HG03378 (cell line): ENCODE measurements around the gene RBPJ.
"Not testable (repeated sequence)": the region's sequence is repeated elsewhere in the genome, so short reads cannot be mapped to it uniquely, and the experiment has no call there.

Experiments used
- ATAC-seq: cut with Tn5 transposase; IDR thresholded peaks from one replicate; pipeline ENCODE4 v1.9.1; 2021; ENCODE audit warnings: mild to moderate bottlenecking, moderate library complexity; ENCODE audit not compliant: unreplicated experiment

Gene RBPJ

GRCh38 chr4:26369132-26369531 is 48.3 kb downstream of the RBPJ start:
- no peak for ATAC-seq

DNA sequence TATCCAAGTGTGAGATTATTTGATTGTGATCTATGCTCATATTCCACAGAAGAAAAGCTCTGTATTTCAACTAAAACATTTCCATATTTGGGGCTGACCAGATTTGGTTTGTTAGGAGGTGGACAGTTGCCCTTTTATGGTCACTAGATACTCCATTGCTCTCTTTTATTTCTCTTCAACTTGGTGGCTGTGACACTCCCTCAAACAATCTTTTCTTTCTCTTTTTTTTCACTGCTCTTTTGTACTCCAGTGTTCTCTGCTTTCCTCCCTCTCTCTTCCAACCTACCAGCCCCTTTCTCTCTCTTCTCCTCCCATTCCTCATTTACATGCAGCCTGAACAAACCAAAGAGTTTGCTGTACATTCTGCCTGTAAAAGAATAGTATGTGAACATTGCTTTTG is 48.8 kb downstream of the RBPJ start:
- ATAC-seq: no peak

GRCh38 chr4:26372076-26372475 is 51.3 kb downstream of the RBPJ start:
- no peak for ATAC-seq

GRCh38 chr4:26372525-26373172 is 51.8 kb downstream of the RBPJ start:
- ATAC-seq: peak; percentile 95

DNA sequence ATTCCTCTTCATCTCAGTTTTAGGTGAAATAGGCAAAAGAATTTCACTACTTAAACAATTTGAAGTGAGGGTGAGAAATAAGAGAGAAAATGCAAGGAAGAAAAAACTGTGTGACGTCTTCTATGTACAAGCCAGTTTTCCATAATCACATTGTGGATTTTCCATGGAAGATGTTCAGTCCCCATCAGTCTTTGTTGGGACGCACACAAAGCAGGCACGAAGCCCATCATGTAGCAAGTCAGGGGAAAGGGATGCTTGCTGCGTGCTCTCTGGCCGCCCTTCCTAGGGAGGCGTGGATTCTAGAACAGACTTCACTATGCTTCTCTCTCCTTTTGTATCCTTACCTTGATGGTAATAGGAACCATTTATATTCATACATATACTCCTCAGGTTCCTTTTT is 54.7 kb downstream of the RBPJ start:
- ATAC-seq: no peak

DNA sequence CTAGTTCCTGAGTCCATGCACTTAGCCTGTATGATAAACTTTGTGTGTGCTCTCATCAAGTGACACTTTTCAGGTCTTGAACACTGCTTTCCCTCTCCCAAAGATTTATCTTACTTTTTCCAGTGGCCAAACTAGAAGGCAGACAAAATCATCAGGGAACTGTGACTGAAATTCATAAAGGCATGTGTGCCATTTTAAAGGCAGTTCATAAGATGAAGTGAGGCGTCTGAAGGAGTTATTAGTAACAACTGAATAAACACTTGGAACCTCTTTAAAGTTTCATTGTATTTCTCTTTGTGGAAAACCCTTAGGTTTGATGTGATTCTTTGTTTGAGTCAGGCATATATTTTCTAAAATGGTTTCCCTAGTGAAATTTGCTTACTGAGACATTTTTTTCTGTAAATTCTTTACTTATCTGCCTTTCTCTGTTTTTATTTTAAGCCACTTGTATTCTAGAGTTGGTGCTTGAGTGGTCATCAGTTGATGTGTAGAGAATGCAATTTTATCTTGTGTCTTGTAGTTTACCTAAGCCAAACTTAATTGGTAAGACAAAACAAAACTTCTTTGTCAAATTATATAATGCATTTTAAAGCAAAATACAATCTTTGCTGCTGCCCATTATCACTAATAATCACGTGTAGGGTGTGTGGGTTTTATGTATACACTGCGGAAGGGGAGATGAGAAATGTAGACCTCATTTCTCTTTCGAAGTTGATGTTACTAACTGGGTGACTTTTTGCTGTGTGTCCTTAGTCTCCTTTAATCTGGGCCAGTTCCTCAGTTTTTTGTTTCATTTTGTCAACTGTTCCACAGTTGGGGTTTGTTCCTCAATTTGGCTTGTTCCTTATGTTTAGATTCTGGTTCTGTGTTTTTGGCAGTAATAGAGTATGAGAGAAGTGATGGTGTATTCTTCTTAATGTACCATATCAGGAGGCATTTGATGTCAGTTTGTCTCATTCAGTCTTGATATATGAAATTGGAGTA is 56.8 kb downstream of the RBPJ start:
- ATAC-seq: no peak

DNA sequence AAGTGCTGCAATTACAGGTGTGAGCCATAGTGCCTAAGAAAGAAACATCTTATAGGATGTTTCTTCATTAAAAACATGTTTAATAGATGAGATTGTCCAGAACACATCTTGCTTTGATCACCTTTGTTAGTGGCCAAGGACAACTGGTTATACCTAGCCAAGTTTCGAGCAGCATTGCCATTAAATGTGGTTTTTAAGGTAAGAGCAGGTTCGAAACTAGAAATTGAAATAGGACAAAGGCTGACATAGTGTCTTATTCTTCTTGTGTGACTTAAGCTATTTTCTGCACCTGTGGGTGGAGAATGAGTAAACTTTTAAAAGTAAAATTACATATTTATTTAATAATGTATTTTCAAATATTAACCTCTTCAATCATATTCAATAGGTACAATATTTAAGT is 59.0 kb downstream of the RBPJ start:
- ATAC-seq: no peak

GRCh38 chr4:26380740-26381139 is 59.9 kb downstream of the RBPJ start:
- ATAC-seq: no peak

DNA sequence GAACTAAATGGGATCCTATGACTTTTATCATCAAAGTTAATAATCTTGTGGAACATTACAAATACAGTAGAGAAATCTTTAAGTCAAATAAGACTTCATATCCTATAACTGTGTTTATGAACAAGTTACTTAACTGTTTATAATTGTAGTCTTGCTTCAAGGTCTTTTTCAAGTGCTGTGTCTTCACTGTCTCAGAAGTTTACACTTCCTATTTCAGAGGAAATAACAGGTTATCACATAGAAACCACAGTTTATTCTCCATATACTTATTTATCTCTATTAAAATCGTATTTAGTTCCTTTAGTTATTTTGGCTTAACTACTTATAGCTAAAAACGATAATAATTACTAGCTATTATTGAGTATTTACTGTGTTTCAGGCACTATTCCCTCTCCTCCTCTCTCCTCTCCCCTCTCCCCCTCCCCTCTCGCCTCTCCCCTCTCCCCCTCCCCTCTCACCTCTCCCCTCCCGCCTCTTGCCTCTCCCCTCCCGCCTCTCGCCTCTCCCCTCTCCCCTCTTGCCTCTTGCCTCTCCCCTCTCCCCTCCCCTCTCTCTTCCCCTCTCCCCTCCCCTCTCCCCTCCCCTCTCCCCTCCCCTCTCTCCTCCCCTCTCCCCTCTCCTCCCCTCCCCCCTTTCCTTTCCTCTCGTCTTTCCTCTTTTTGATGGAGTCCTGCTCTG is 63.7 kb downstream of the RBPJ start:
- ATAC-seq: no peak

DNA sequence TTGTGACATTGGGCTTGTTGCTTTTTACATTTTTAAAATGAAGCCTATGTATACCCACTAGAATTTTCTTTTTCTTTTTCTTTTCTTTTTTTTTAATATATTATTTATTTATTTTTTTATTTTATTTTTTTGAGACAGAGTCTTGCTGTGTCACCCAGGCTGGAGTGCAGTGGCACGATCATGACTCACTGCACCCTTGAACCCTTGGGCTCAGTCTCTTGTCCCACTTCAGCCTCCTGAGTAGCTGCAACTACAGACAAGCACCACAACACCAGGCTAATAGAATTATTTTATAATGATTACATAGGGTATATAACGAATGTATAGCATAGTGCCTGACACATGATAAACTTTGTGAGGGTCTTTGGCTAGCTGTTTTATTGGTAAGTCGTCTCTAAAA is 64.9 kb downstream of the RBPJ start:
- ATAC-seq: no peak

DNA sequence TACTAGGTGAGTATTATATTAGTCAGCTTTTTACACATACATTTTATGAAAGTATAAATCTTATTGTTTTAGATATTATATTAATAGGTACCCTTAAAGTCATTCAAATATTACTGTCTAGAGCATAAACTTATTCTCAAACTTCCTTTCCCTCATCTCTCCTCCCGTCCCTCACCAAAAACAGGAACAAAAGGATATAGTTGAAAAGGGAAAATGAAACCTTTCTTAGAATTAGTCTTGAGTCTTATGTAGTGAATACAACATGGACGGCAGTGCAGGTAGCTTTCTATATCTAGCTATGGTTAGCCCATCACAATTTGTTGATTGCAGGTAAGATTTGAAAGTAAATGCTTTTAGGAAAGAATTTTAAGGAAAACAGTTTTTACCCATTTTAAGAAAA is 65.6 kb downstream of the RBPJ start:
- no peak for ATAC-seq

DNA sequence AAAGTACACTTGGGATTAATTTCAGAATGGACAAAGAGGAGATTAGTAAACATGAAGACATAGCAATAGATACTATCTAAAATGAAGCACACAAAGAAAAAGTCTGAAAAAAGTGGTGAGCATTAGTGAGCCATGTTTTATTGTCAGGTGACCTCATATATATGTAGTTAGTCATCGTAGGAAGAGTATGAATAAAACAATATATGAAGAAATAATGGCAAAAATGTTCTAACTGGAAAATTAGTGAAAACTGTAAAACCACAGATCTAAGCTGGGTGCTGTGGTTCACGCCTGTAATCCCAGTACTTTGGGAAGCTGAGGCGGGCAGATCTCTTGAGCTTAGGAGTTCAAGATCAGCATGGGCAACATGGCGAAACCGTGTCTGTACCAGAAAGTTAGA is 67.9 kb downstream of the RBPJ start:
- no peak for ATAC-seq

GRCh38 chr4:26397086-26397485 is 76.3 kb downstream of the RBPJ start:
- no peak for ATAC-seq

DNA sequence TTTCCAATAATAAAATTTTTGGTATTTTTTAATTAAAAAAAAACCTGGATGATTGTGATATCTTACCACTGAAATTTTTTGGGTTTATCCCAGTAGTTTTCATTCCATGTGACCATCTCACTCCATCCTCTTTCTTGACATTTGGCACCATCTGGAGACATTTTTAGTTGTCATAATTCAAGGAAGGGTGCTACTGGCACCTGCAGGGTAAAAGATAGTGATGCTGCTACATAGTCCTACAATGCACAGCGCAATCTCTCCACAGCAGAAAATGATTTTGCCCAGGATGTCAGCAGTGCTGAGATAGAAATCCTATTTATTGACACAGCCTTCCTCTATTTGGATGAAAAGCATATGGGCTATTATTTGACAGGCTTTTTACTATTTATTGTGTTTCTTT is 79.3 kb downstream of the RBPJ start:
- ATAC-seq: no peak

DNA sequence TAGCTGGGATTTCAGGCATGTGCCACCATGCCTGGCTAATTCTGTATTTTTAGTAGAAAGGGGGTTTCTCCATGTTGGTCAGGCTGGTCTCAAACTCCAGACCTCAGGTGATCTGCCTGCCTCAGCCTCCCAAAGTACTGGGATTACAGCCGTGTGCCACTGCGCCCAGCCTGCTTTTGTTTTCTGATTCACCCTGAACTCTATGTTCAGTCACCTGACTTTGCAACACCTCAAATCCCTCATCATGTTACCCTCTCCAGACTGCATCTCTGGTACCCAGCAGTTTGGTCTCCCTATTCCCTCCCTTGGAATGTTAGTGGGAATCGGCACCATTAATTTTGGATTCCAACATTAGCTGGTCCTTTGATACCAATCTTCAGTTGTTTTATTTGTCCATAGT is 81.2 kb downstream of the RBPJ start:
- not testable (repeated sequence) for ATAC-seq

- ATAC-seq: no peak
Observed at GRCh38 chr4:26402458-26402857, 81.6 kb downstream of the RBPJ start.

DNA sequence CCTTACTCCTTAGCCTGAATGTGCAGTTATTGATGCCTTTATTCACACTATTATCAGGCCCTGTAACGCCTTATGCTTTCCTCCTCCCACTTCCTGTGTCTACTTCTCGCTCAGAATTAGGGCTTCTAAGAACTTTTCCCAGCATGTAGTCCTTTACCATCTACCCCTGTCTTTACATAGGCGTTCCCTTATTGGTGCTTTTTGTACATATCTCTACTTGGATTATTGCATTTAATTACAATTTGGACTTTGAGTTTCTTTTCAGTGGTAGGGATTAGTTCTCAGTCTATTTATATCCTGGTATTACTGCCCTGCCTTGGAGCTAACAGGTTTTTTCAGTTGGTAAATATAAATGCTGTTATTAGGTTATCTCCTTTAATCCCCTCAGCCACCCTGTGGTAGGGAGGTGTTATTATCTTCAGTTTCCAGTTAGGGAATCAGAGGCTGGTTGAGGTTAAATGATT is 84.0 kb downstream of the RBPJ start:
- ATAC-seq: no peak

DNA sequence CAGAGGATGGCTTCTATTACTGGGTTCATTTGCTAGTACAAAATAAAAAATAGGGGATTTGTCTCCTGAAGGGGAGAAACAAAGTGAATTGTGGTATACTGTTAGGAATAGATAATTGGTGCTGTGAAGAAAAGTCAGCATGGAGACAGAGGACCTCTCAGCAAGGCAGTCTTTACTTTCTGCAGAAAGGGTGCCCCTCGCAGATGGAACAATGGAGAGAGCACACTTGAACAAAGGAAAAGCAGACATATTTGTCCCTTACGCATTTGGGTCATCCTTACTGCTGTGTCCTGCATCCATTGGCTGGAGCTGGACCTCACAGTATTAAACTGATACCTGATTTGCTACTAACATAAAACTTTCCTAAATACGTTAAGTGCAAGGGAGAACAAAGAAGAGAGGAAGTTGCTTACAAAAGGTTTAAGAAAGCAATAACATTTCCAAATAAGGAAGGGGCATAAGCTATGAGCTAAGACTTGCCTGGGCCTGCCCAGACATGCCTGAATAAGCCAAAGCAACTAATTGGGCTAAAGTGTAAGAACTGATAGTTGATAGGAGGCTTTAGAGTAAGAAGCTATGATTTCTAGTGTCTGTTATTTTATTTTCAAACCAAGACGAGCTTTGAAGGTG is 85.6 kb downstream of the RBPJ start:
- ATAC-seq: no peak

GRCh38 chr4:26407476-26407875 is 86.7 kb downstream of the RBPJ start:
- ATAC-seq: no peak

DNA sequence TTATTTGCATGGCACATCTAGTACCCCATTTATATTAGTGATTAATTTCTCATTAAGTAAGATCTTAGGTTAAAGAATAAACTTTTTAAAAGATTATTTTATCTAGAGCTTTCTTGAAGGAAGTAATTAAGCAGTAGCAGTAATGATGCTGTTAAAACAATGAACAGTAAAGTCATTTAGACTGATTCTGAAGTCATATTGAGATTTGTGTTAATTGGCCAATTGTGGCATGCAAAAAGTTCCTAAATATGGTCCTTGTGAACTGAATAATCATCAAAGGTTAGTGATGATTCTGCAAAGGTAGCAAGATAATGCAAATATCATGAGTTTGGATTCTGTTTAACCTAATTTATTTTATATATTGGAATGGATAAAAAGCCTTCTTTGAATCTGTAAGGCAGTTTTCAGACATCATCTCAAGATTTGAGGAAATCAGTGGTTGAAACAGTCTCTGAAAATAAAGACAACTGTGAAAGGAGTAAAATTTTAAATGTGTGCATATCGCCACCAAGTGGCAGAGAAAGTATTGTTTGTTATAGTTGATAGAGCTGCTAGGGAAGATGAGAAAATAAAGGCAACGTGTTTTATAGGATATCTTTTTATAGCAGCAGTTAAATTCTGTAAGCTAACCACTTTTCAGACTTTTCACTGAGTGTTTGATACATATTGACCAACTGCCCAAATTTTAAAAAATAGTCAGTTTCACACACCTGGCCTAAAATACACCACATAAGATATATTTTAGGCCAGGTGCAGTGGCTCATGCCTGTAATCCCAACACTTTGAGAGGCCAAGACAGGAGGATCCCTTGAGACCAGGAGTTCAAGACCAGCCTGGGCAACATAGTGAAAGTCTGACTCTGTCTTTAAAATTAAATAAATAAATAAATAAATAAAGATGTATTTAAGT is 89.8 kb downstream of the RBPJ start:
- peak; percentile 64 for ATAC-seq
